Immature natural killer cell (primary cell): ENCODE measurements around the gene JUND. TPM values are rescaled to one million over a fixed set of nuclear protein-coding genes. Genes with fewer than 3 reads are reported as not detected.

Experiments
- polyA plus RNA-seq, 3 donors: library from polyadenylated mRNA; unstranded; fragments of 300-500 nt; fragmentation: Illumina TruSeq; gene quantifications; one replicate each; pipeline ENCODE4 v1.2.3, GENCODE V29; 2021

JUND gene
- polyA plus RNA-seq, 3 donors from 2014 or later, result 15.0 to 71.8 (median 54.7) TPM

Other genes starting within 250 kb of the JUND start
- gene IL12RB1, start 194.7 kb downstream of the JUND start, polyA plus RNA-seq, result 100 to 1,000 TPM in 1 of 3 donors, 10 to 100 TPM in 2; 62.7 to 105 (median 83.3) TPM
- 10 to 100 TPM in 2 of 3 donors, 1 to 10 TPM in 1; 7.3 to 39.1 (median 12.6) TPM for gene MAST3, start 183.8 kb downstream of the JUND start, polyA plus RNA-seq
- 1 to 10 TPM; 1.7 to 4.7 (median 3.5) TPM for gene PIK3R2, start 128.5 kb downstream of the JUND start, polyA plus RNA-seq
- gene IFI30, start 107.8 kb downstream of the JUND start, polyA plus RNA-seq, result 100 to 1,000 TPM in 1 of 3 donors, 10 to 100 TPM in 2; 49.0 to 184 (median 83.1) TPM
- 10 to 100 TPM; 12.2 to 17.7 (median 15.4) TPM for gene MPV17L2, start 88.4 kb downstream of the JUND start, polyA plus RNA-seq
- 1 to 10 TPM in 2 of 3 donors, under 1 TPM in 1; 0.77 to 1.1 (median 1.1) TPM for gene RAB3A, start 77.6 kb downstream of the JUND start, polyA plus RNA-seq
- not detected for gene PDE4C, start 55.2 kb downstream of the JUND start, polyA plus RNA-seq
- under 1 TPM in 1 of 3 donors, not detected in 2; 0.15 TPM for gene IQCN, start 7.2 kb downstream of the JUND start, polyA plus RNA-seq
- gene LSM4, start 41.5 kb upstream of the JUND start, polyA plus RNA-seq, result 100 to 1,000 TPM; 128 to 189 (median 178) TPM
- 10 to 100 TPM in 2 of 3 donors, 1 to 10 TPM in 1; 8.2 to 20.6 (median 17.5) TPM for gene PGPEP1, start 59.0 kb upstream of the JUND start, polyA plus RNA-seq
- not detected for gene GDF15, start 104.5 kb upstream of the JUND start, polyA plus RNA-seq
- gene LRRC25, start 116.0 kb upstream of the JUND start, polyA plus RNA-seq, result 10 to 100 TPM in 1 of 3 donors, 1 to 10 TPM in 2; 2.7 to 18.1 (median 7.7) TPM
- gene SSBP4, start 137.8 kb upstream of the JUND start, polyA plus RNA-seq, result 100 to 1,000 TPM in 2 of 3 donors, 10 to 100 TPM in 1; 73.5 to 122 (median 107) TPM
- gene ISYNA1, start 156.5 kb upstream of the JUND start, polyA plus RNA-seq, result 10 to 100 TPM; 29.7 to 32.2 (median 31.2) TPM
- gene ELL, start 240.4 kb upstream of the JUND start, polyA plus RNA-seq, result 10 to 100 TPM in 2 of 3 donors, 1 to 10 TPM in 1; 9.1 to 21.1 (median 11.1) TPM